GM12892 (cell line): ENCODE results near the gene SPEG.

Experiments used
- DNase-seq: peaks from one replicate; pipeline ENCODE4 v3.0.0; 2011; ENCODE audit not compliant: insufficient read length
- FAIRE-seq: peaks from 2 replicates; lab custom pipeline; 2011; peaks lifted over from hg19 to GRCh38; lab: Jason Lieb, UNC
- POLR2A ChIP-seq: IDR thresholded peaks from 2 replicates; pipeline ENCODE4 v1.6.1; 2011; ENCODE audit warnings: low read depth, low read length, control low read depth
- POLR2AphosphoS5 ChIP-seq: IDR thresholded peaks from 2 replicates; pipeline ENCODE4 v1.6.1; 2011; ENCODE audit warnings: low read depth, low read length, control low read depth
- TAF1 ChIP-seq: IDR thresholded peaks from 2 replicates; pipeline ENCODE4 v1.6.1; 2011; ENCODE audit warnings: low read depth, mild to moderate bottlenecking, control low read depth, low read length, borderline replicate concordance

The SPEG gene

DNA sequence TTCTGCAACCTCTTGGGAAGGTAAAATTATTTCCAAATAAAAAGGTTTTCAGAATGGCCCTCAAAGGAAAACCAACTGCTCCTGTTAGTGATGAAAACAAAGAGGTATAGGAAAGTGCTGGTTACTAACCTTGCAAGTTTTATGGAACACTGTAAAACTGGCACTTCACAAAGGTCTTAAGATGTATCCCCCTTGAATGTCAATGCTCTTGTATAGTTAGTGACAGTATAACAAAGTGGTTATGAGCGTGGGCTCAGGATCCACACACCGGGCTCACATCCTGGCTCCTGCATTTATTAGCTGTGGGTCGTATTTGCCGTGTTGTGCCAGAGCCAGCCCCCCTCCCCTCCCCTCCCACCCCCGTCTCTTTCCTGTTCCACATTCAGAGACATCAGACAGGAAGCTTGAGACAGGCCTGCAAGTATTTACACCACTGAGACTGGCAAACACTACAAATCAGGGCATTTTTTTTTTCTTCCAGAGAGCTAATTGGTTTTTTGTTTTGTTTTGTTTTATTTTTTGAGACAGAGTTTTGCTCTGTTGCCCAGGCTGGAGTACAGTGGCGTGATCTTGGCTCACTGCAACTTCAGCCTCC lies 37.7 kb upstream of the SPEG start:
- TF ChIP-seq POLR2A: no peak
- TF ChIP-seq POLR2AphosphoS5: no peak
- TF ChIP-seq TAF1: no peak
- DNase-seq (no peak), FAIRE-seq (no peak)

DNA sequence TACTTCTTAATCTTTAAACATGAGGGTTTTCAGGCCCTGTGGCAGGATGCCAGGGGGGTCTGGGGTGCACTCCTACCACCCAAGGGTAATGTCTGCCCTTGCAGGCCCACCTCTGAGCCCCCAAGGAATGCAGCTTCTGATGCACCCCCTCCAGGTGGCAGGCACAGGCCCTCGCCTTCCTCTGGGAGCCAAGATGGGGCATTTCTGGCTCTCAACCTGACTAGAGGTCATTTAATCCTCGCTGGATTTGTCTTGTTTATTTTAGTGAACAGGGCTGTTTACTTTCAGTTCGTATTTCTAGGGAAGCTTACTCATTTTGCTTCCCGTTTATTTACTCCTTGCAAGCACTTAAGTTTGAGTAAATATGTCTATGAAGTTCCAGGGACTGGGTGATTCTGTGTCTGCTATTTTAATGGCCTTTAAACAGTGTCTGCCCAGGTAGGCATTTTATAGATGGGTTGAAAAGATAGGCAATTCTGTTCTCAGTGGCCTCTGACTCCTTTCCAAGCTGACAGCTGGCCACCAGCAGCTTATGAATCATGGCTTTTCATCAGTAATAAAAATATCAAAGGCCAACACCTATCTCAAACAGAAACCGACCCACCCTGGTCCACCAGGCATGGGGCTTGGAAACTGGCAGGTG lies 35.8 kb upstream of the SPEG start:
- TF ChIP-seq POLR2A (no peak), TAF1 (no peak), POLR2AphosphoS5 (no peak)
- FAIRE-seq (no peak), DNase-seq (no peak)

DNA sequence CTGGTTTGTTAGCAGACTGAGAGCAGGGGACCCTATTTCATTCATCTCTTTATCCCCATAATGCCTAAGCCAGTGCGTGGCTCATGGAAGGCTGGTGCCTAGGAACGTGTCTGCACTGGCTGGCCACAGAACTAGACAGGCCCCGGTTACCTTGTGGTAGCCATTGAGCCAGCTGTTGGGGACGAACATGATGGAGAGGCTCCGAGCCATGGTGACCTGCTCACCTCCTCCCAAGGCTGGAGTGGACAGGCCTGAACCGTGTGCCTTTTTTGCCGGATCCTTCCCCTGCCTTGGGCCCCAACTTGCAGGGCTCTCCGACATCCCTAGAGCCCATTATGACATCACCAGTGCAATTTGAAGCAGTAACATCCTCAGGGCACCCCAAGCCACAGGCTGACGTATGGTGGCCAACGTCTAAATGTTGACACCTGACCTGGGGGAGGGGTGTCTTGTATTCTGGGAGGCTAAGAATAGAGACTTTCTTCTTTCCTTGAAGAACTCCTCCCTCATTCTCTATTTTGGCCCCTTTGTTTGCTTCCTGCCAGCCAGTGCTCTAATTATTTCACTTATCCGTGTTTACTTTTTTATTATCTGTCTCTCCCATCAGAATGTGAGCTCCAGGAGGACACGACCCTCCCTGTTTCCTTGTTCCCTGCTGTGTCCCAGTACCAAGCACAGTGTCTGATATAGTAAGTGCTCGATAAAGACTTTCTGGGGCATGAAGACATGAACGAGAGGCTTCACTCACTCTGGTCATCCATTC lies 34.7 kb upstream of the SPEG start:
- TF ChIP-seq POLR2A (no peak), TAF1 (no peak), POLR2AphosphoS5 (no peak)
- FAIRE-seq: no peak
- DNase-seq: no peak

DNA sequence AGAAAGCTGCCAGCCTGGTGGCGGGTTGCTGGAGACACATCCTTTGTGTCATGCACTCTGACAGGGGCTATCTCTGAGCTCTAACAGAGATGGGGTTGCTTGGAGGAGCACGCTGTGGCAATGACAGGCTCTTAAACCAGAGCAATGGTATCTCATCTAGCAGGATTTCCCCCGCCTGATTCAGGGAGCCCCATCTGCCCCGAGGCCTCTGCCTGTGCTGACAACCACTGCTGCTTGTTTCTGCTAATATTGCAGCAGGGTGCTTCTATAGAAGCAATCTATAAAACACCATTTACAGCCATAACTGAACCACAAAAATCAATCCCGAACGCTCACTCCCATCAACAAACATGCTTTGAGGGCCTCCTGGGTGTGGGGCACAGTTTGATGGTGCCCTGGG lies 34.1 kb upstream of the SPEG start:
- FAIRE-seq: no peak
- DNase-seq: no peak
- TF ChIP-seq POLR2AphosphoS5: no peak
- TF ChIP-seq TAF1: no peak
- no peak for TF ChIP-seq POLR2A

DNA sequence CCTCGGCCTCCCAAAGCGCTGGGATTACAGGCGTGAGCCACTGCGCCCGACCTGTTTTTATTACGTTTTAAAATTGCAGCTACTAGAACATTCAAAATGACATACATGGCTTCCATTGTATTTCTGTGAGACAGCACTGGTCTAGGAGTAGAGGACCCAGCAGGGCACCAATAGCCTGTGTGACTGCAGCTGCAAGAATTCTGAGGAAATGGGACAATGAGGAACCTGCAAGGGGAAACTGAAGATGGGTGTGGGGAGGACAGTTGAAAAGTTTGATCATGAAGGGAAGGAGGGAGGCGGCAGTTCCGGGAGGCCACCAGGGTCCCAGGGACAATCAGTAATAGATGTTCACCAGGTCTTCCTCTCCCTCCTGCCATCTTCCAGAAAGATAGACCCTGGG lies 33.0 kb upstream of the SPEG start:
- no peak for DNase-seq
- FAIRE-seq: no peak
- no peak for TF ChIP-seq POLR2A
- no peak for TF ChIP-seq POLR2AphosphoS5
- no peak for TF ChIP-seq TAF1

DNA sequence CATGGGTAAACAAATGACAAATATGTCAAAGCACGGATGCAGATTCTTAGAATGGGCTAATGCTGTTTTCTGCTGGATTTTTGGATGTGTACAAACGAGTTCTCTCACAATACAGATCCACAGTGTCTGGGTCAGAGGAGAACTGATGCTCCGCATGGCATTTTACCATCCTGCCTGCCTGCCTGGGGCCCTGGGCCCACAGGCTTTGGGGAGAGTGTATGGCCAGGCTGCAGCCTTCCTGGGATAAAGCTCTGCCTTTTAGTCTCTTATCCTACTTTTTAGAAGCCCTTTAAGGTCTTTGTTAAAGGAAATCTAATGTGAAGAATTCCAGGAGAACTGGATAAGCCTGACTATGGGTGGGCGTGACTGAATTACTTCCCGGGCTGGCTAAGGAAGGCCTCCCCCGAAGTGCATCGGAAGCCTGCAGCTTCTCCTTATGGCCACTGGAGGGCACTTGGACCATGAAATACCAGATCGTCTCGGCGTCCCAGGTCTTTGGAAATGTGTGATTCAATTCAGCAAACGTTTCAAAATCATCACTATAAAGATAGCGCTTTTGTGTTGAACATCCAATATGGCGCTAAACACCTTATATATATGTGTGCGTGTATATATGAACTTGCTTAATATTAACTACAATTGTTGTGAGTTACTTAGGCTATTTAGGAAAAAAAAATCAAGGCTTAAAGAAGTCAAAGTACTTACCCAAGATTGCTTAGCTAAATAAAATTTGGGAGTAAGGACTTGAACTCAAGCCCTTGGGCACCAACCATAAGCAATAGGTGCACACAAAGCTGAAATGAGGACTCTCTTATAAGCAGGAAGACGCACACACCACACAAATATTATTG lies 31.8 kb upstream of the SPEG start:
- peak; percentile 87 for FAIRE-seq
- peak; percentile 61 for DNase-seq

DNA sequence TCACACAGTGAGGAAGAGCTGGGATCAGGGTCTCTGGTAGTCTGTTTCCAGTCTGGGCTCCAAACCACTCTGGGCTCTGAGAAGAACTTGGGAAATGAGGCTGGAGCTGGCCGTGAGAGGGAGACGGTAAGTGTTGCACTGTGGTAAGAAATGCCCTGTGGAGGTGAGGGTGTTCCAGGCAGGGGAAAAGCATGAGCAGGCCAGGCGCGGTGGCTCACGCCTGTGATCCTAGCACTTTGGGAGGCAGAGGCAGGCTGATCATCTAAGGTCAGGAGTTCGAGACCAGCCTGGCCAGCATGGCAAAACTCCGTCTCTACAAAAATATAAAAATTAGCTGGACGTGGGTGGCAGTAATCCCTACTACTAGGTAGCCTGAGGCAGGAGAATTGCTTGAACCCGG lies 30.8 kb upstream of the SPEG start:
- DNase-seq (no peak), FAIRE-seq (no peak)
- TF ChIP-seq POLR2AphosphoS5 (no peak), TAF1 (no peak), POLR2A (no peak)

More for the DNA sequence above, 31.8 kb upstream of the SPEG start:
- TF ChIP-seq POLR2AphosphoS5: no peak
- TF ChIP-seq POLR2A: no peak
- TF ChIP-seq TAF1: no peak

DNA sequence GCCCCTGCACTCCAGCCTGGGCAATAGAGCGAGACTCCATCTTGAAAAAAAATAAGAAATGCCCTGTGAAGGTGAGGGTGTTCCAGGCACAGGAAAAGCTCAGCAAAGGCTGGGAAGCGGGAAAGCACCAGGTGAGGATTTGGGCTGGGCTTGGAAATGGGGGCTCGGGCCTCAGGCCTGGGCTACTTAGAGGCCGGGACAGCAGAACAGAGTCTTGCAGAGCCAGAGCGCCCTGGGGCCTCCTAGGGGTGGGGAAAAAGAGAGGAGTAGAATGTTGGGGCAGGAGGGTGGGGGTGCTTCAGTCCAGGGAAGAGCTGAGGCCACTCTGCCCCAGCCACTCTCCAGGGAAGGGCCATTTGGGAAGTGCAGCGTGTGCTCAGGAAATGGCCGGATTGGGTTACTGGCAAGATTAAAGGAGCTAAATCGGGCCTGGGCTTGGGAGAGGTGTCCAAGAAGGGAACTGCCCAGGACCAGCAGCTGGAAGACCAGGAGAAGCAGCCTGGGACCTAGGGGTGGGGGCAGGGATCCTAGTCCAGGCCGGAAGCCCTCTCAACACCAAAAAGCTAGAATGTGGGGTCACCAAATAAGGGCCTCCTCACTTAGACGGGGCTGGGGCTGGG lies 30.2 kb upstream of the SPEG start:
- TF ChIP-seq TAF1: no peak
- TF ChIP-seq POLR2A: no peak
- TF ChIP-seq POLR2AphosphoS5: no peak
- DNase-seq (no peak), FAIRE-seq (no peak)

DNA sequence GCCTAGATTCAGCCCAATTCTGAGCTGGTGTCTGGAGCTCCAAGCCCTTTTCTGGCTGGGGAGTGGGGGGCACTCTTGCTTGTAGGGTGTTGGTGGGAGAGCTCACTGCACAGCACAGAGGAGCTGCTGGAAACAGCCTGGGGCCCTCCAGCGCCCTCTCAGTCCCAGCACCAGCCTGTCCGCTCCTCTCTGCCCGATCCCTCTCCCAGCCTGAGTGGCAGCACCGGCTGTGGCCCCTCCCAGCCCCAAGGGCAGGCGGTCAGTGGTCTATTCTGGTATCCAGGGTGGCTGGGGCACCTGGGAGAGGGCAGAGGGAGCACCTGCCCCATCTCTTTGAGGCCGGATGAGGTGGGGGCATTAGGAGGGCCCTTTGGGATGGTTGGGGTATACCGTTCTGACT lies 29.7 kb upstream of the SPEG start:
- FAIRE-seq (no peak), DNase-seq (no peak)
- no peak for TF ChIP-seq POLR2A
- no peak for TF ChIP-seq TAF1
- TF ChIP-seq POLR2AphosphoS5: no peak

DNA sequence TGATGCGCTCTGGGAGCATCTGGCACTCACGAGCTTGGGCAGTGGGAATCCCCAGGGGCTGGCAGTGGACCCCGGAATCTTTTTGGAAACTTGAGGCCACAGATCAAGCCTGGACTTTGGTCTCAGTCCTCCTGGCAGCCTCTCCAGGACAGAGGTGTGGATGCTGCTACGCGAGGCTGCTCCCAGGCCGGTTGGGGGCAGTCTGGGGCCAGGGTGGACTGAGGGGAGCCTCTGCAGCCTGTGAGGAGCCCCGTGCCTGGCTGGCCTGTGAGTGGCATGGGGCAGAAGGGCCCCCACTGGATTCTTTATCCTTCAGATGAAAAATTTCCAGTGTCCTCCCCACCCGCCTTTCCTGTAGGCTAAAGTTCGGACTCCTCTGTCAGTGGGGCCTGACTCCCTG lies 29.2 kb upstream of the SPEG start:
- no peak for DNase-seq
- no peak for FAIRE-seq
- TF ChIP-seq TAF1 (no peak), POLR2A (no peak), POLR2AphosphoS5 (no peak)
